ENCODE data around the gene FAM13A.
"Not testable (repeated sequence)": the region's sequence is repeated elsewhere in the genome, so short reads cannot be mapped to it uniquely, and the experiment has no call there.

Gene FAM13A

DNA sequence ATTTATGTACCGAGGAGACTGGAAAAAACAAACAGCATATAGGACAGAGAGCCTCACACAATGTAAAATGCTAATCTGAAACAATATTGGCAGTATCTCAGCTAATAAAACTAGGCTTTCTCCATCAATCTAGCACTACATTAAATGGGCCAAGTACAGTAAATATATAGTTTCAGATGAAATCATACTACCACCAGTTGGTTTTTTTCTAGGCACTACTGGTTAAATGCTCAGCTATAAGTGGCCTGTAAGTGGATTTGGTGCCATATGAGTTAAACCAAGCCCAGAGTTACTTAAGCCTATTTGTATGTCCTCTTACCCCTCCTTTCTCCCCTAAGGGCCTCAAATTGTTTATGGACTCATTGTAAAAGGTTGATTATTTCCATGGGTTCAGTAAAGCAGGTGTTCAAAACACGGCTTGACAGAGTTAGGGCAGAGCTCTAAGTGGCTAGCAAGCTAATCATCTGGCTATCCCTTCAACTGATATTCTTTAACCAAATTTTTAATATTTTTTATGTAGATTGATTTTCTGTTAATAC lies 57.5 kb downstream of the FAM13A start:
- Mint-ChIP-seq H3K9me3 (no peaks in the 10 kb centered on the region), H3K36me3 (no peaks in the 10 kb centered on the region), H3K27ac (no peak overlapping the region), H3K4me1 (no peaks in the 10 kb centered on the region), H3K27me3 (no peaks in the 10 kb centered on the region), H3K4me3 (no peak overlapping the region)
- no peak for DNase-seq
- CTCF ChIA-PET: no interaction called here

DNA sequence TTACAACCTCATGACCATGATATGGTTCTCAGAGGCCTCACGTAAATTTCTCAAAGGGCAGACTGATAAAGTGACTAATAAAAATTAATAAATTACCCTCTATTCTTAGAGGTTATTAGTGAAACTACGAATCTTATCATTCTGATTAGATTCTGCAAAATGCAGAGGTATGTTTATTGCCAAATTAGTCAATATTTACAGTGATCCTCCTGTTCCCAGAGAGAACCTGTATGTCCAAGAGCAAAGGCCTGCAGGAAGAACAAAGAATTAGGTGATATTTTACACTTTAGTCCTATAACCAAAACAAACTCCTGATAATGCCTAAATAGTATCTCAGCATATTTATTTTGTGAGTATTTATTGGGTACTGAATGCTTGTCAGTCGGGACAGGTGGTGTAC lies 58.1 kb downstream of the FAM13A start:
- Mint-ChIP-seq H3K27me3 (no peaks in the 10 kb centered on the region), H3K4me1 (no peaks in the 10 kb centered on the region), H3K9me3 (no peaks in the 10 kb centered on the region), H3K36me3 (no peaks in the 10 kb centered on the region), H3K27ac (no peak overlapping the region), H3K4me3 (no peak overlapping the region)
- no peak for DNase-seq
- CTCF ChIA-PET: no interaction called here

DNA sequence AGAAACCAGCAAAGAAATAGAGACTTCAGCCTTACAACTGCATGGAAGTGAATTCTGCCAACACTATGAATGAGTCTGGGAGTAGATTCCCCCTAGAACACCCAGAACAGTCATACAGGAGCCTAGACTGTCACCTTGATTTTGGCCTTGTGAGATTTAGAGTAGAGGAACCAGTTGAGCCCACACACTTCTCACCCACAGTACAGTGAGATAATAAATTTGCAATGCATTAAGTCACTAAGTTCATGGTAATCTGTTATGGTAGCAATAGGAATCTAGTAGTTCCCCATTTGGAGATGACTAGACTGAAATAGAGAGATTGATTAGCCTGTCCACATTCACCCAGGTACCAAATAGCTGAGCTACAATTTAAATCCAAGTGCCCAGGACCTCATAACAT lies 59.0 kb downstream of the FAM13A start:
- CTCF ChIA-PET: no interaction called here
- no peaks in the 10 kb centered on the region for H3K9me3 Mint-ChIP-seq
- H3K4me3 Mint-ChIP-seq: no peak overlapping the region
- H3K27me3 Mint-ChIP-seq: no peaks in the 10 kb centered on the region
- no peak overlapping the region for H3K27ac Mint-ChIP-seq
- H3K36me3 Mint-ChIP-seq: no peaks in the 10 kb centered on the region
- DNase-seq: no peak
- H3K4me1 Mint-ChIP-seq: no peaks in the 10 kb centered on the region

DNA sequence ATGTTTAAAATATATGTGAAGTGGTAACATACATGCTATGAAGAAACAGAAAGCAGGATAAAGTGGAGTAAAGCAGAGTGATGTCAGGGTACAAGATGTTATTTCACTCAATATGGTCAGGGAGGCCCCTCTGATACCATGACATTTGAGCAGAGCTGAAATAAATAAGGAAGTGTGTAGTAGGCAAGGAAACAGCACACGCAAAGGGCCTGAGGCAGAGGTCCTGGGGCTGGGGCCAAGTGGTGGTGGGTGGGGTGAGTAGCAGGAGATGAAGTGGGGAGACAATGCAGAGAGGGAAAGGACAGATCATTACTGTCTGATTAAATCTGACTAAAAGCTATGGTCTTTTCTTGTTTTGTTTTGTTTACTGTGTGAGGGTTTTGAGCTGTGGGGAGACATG lies 61.1 kb downstream of the FAM13A start:
- H3K36me3 Mint-ChIP-seq: no peaks in the 10 kb centered on the region
- H3K27ac Mint-ChIP-seq: no peak overlapping the region
- no peak overlapping the region for H3K4me3 Mint-ChIP-seq
- CTCF ChIA-PET: no interaction called here
- peaks cover 4% of the 10 kb centered on the region for H3K4me1 Mint-ChIP-seq
- H3K9me3 Mint-ChIP-seq: no peaks in the 10 kb centered on the region
- DNase-seq: no peak
- H3K27me3 Mint-ChIP-seq: no peaks in the 10 kb centered on the region

DNA sequence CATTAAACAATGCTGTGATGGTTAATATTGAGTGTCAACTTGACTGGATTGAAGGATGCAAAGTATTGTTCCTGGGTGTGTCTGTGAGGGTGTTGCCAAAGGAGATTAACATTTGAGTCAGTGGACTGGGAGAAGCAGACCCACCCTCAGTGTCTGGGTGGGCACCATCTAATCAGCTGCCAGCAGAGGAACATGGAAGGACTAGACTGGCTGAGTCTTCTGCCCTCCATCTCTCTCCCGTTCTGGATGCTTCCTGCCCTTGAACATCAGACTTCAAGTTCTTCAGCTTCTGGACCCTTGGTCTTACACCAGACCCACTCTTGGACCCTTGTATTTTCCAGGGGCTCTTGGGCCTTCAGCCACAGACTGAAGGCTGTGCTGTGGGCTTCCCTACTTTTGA lies 61.7 kb downstream of the FAM13A start:
- H3K36me3 Mint-ChIP-seq, H3K27ac Mint-ChIP-seq, H3K9me3 Mint-ChIP-seq, CTCF ChIA-PET, H3K4me3 Mint-ChIP-seq, DNase-seq, H3K4me1 Mint-ChIP-seq, H3K27me3 Mint-ChIP-seq: not testable (repeated sequence)

DNA sequence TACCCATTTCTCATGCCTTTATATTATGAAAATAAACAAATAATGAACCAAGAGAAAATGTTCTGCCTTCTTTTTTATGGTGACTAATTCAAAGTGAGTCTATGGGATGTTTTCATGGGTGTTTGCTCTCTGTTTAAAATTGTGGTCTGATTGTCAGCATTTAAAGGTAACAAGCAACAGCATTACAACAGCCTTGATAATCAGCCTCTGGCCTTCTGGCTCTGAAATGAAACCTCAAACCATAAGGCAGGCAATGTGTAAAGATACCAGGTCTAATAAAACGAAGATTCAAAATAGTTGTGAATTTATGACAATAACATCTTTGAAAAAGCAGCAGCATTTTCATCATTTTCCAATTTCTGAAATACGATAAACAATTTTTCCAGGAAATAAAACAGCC lies 63.7 kb downstream of the FAM13A start:
- Mint-ChIP-seq H3K27ac (no peak overlapping the region), H3K27me3 (no peaks in the 10 kb centered on the region), H3K9me3 (no peaks in the 10 kb centered on the region), H3K36me3 (no peaks in the 10 kb centered on the region), H3K4me3 (no peak overlapping the region), H3K4me1 (peaks cover 4% of the 10 kb centered on the region)
- no peak for DNase-seq
- CTCF ChIA-PET: no interaction called here

DNA sequence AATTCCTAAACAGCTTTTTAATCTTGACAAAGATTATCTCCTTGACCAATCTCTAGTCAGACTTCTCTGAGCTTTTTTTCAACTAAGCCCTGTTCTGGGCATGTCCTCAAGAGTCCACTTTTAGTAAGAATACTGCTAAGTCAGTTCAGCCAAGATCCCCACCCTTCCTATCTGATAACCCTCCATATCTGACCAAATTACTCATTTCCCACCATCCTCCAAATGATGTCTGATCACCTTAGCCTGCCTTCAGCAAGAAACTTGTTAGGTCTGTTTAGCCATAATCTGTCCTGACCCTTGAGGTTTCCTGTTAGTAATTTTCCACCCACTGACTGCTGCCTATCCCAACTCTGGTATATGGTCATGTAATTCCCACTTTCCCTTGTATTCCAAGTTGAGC lies 65.2 kb downstream of the FAM13A start:
- DNase-seq: no peak
- Mint-ChIP-seq H3K9me3 (no peaks in the 10 kb centered on the region), H3K36me3 (no peaks in the 10 kb centered on the region), H3K4me3 (no peak overlapping the region), H3K27me3 (no peaks in the 10 kb centered on the region), H3K4me1 (peaks cover 4% of the 10 kb centered on the region), H3K27ac (no peak overlapping the region)
- CTCF ChIA-PET: no interaction called here

DNA sequence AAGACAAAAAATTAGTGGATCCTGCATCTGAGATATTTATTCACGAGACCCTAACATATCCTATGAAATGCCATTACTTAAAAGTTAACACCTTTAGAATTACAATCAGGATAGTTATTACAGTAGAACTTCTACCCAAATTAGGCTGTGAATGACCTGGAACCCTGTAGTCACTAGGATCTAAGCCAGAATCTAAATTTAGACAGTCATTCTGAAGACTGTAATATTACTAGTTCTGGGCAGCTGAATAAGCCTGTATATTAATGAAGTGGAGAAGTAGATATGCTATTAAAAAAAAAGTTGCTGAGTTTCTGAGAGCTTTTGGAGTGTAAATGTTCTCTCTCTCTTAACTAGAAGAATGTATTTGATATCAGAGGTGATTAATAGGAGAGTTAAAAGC lies 67.0 kb downstream of the FAM13A start:
- Mint-ChIP-seq H3K27me3 (no peaks in the 10 kb centered on the region), H3K4me1 (peaks cover 4% of the 10 kb centered on the region), H3K36me3 (no peaks in the 10 kb centered on the region), H3K9me3 (no peaks in the 10 kb centered on the region), H3K27ac (no peak overlapping the region), H3K4me3 (no peak overlapping the region)
- CTCF ChIA-PET: no interaction called here
- no peak for DNase-seq

DNA sequence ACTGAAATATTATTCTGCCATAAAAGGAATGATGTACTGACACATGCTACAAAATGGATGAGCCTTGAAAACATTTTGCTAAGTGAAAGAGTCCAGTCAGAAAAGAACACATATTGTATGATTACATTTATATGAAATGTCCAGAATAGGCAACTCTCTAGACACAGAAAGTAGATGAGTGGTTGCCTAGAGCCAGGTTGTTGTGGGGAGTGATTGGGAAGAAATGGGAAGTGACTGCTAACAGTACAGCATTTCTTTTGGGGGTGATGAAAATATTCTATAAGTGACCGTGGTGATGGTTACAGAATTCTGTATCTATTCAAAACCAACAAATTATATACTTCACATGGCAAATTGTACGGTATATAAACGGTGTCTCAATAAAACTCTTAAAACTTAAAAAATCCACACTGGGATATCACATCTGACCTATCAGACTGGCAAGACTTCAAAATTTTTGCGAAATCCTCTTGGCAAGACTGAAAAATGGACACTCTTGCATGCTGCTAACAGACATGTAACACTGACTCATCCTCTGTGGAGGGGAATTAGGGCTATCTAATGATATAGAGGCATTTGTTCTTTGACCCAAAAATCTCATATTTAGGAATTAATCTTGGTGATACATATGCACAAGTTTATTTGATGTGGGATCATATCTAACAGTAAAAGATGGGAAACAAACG lies 71.8 kb downstream of the FAM13A start:
- no peak overlapping the region for H3K27ac Mint-ChIP-seq
- CTCF ChIA-PET: no interaction called here
- DNase-seq: no peak

DNA sequence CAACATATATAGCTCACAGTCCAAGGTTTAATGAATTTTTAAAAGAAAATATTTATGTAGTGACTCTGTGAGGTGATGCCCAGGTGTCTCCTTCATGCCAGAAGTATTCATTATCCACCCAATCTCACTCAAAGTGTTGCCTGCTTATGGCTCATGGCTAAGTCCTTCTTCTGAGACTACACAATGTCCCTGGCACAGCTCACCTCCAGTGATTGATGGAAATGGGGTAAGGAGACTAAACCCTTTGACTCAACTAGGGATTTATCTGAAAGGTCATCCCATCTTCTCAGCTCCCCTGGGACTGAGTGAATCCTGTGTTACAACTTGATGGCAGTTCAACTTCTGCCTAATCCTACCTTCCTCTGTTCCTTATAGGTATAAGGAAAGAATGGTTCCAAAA lies 74.2 kb downstream of the FAM13A start:
- Mint-ChIP-seq H3K9me3 (no peaks in the 10 kb centered on the region), H3K4me1 (no peaks in the 10 kb centered on the region), H3K27ac (no peak overlapping the region), H3K36me3 (no peaks in the 10 kb centered on the region), H3K27me3 (no peaks in the 10 kb centered on the region), H3K4me3 (no peak overlapping the region)
- DNase-seq: no peak
- CTCF ChIA-PET: no interaction called here

More for the DNA sequence above, 71.8 kb downstream of the FAM13A start:
- Mint-ChIP-seq H3K9me3 (no peaks in the 10 kb centered on the region), H3K36me3 (no peaks in the 10 kb centered on the region), H3K27me3 (no peaks in the 10 kb centered on the region), H3K4me1 (no peaks in the 10 kb centered on the region), H3K4me3 (no peak overlapping the region)

DNA sequence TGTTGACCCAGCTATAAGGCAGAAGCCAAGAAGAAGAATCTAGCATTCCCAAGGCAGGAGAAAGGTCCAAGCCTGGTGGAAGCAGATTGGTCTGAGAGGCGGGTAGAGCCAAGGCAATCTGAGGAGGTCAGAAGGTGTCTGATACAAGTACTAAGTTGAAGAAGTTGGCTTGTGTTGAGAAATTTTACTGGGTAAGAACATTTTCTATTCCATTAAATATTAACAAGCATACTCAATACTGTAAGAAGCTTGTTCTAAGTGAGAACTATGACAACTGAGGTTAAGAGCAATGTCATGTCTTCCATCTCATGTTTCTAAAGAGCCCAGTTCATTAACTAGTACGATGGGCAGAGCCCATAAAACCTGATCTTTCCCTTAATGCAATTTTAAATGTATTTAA lies 75.0 kb downstream of the FAM13A start:
- Mint-ChIP-seq H3K27ac (no peak overlapping the region), H3K27me3 (no peaks in the 10 kb centered on the region), H3K36me3 (no peaks in the 10 kb centered on the region), H3K4me1 (peaks cover 3% of the 10 kb centered on the region), H3K4me3 (no peak overlapping the region), H3K9me3 (no peaks in the 10 kb centered on the region)
- CTCF ChIA-PET: no interaction called here
- no peak for DNase-seq

DNA sequence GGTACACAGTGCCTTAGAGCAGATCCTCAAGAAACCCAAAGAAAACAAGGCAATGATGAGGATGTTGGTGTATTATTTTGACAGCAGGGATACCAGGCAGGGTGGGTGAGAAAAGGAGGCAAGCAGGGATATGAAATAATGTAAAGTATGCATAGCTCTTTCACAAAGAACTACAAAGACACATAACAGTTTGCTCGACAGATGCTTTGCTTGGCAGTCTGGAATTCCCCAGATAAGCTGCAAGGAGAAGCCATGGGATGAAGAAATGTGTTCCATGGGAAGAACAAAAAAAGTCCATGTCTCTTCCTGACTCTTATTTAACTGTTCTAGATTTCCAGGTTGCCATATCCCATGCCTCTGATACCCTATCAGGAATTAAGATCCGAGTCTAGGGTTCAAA lies 75.4 kb downstream of the FAM13A start:
- H3K27me3 Mint-ChIP-seq: no peaks in the 10 kb centered on the region
- H3K4me1 Mint-ChIP-seq: peaks cover 3% of the 10 kb centered on the region
- DNase-seq: no peak
- CTCF ChIA-PET: no interaction called here
- no peak overlapping the region for H3K4me3 Mint-ChIP-seq
- H3K36me3 Mint-ChIP-seq: no peaks in the 10 kb centered on the region
- H3K27ac Mint-ChIP-seq: no peak overlapping the region
- no peaks in the 10 kb centered on the region for H3K9me3 Mint-ChIP-seq

DNA sequence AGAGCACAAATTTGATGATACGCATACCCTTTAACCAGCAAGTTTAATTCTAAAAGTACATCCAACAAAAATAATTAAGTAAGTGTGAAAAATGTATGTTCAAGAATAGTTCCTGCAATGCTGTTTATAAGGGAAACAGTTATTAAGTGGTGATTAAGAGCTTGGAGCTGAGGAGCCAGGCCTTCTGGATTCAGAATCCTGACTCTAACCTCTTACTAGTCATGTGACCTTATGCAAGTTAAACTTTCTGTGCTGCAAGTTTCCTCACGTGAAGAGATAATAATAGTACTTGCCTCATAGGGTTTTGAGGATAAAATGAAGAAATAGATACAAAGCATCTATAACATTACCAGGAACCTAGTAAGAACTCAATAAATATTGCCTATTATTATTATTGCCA lies 77.7 kb downstream of the FAM13A start:
- no peak for DNase-seq
- CTCF ChIA-PET: no interaction called here
- peaks cover 3% of the 10 kb centered on the region for H3K4me1 Mint-ChIP-seq

DNA sequence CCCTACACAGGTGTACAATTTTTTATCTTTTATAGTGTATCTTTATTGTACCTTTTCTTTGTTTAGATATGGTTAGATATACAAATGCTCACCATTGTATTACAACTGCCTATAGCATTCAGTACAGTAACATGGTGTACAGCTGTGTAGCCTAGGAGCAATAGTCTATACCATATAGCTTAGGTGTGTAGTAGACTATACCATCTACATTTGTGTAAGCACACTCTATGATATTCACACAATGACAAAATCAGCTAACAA lies 80.3 kb downstream of the FAM13A start:
- CTCF ChIA-PET: no interaction called here
- Mint-ChIP-seq H3K27me3 (peaks cover 4% of the 10 kb centered on the region), H3K9me3 (peaks cover 12% of the 10 kb centered on the region), H3K36me3 (peaks cover 5% of the 10 kb centered on the region), H3K4me3 (no peak overlapping the region), H3K27ac (no peak overlapping the region), H3K4me1 (peaks cover 3% of the 10 kb centered on the region)
- no peak for DNase-seq

More for the DNA sequence above, 77.7 kb downstream of the FAM13A start:
- no peak overlapping the region for H3K27ac Mint-ChIP-seq
- peaks cover 3% of the 10 kb centered on the region for H3K9me3 Mint-ChIP-seq
- no peaks in the 10 kb centered on the region for H3K27me3 Mint-ChIP-seq
- H3K4me3 Mint-ChIP-seq: no peak overlapping the region
- H3K36me3 Mint-ChIP-seq: no peaks in the 10 kb centered on the region

DNA sequence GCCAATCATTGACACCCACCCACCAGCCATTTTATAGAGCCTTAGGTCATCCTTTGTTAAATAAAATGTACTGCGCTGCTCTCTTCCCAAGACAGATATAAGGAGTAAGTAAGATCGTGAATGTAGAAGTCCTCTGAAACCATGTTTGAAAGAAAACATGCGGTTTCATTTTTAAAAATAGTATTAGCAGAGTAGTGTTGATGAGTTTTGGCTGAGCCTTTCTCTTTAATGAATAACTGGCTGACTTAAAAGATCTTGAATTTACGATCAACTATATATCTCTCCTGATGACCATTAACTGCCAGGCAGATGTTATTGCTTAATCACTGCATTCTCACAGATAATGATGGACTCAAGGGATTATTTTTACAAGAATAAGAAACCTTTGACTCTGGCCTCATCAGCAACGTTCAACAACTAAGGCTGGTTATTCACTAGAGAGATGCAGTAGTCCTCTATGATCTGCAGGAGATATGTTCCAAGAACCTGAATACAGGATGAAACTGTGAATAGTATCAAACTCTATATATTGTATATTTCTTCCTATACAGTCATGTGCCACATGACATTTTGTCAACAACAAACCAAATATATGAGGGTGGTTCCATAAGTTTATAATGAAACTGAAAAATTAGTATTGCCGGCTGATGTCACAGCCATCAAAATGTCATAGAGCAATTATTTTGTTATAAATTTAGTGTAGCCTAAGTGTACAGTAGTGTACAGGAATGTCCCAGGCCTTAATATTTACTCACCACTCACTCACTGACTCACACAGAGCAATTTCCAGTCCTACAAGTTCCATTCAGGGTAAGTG lies 80.8 kb downstream of the FAM13A start:
- H3K27me3 Mint-ChIP-seq: peaks cover 4% of the 10 kb centered on the region

More for the DNA sequence above, 80.8 kb downstream of the FAM13A start:
- peaks cover 5% of the 10 kb centered on the region for H3K36me3 Mint-ChIP-seq
- no peak overlapping the region for H3K27ac Mint-ChIP-seq
- peaks cover 12% of the 10 kb centered on the region for H3K9me3 Mint-ChIP-seq
- DNase-seq: no peak
- H3K4me3 Mint-ChIP-seq: no peak overlapping the region
- CTCF ChIA-PET: no interaction called here
- H3K4me1 Mint-ChIP-seq: peaks cover 3% of the 10 kb centered on the region
